NCI-H2196 treated with DMSO at 0.1 percent for 48 hours (cell line): ENCODE data around the gene CTDSP2.
"Not testable (repeated sequence)": the region's sequence is repeated elsewhere in the genome, so short reads cannot be mapped to it uniquely, and the experiment has no call there.

Experiments used
- DNase-seq: peaks from one replicate; lab custom pipeline; 2025; ENCODE audit not compliant: unreplicated experiment; lab: John Stamatoyannopoulos, UW

CTDSP2 gene

GRCh38 chr12:57836442-57837375, 9.8 kb downstream of the CTDSP2 start:
- DNase-seq, result peak; percentile 84

- no peak for DNase-seq
Observed at GRCh38 chr12:57835366-57836288, 10.9 kb downstream of the CTDSP2 start.

- DNase-seq, result no peak
Observed at GRCh38 chr12:57834086-57834876, 12.2 kb downstream of the CTDSP2 start.

GRCh38 chr12:57833672-57834071, 12.9 kb downstream of the CTDSP2 start:
- no peak for DNase-seq

GRCh38 chr12:57832966-57833365, 13.6 kb downstream of the CTDSP2 start:
- no peak for DNase-seq

GRCh38 chr12:57830393-57830792, 16.1 kb downstream of the CTDSP2 start:
- no peak for DNase-seq

- no peak for DNase-seq
Observed at GRCh38 chr12:57829025-57829777, 17.3 kb downstream of the CTDSP2 start.

- DNase-seq, result no peak
Observed at GRCh38 chr12:57826966-57827365, 19.6 kb downstream of the CTDSP2 start.

GRCh38 chr12:57826400-57826799, 20.1 kb downstream of the CTDSP2 start:
- DNase-seq, result no peak

- DNase-seq, result no peak
Observed at GRCh38 chr12:57825451-57825850, 21.1 kb downstream of the CTDSP2 start.

GRCh38 chr12:57823908-57824640, 22.5 kb downstream of the CTDSP2 start:
- DNase-seq, result no peak

- DNase-seq, result no peak
Observed at GRCh38 chr12:57823131-57823907, 23.2 kb downstream of the CTDSP2 start.

- DNase-seq, result no peak
Observed at GRCh38 chr12:57822392-57823130, 24.0 kb downstream of the CTDSP2 start.

GRCh38 chr12:57821474-57822214, 24.9 kb downstream of the CTDSP2 start:
- no peak for DNase-seq

- DNase-seq, result not testable (repeated sequence)
Observed at GRCh38 chr12:57821015-57821414, 25.5 kb downstream of the CTDSP2 start.

GRCh38 chr12:57820119-57820518, 26.4 kb downstream of the CTDSP2 start:
- not testable (repeated sequence) for DNase-seq

- DNase-seq, result not testable (repeated sequence)
Observed at GRCh38 chr12:57817990-57818331, 28.6 kb downstream of the CTDSP2 start.
